ENCODE results near the gene SGIP1.

The SGIP1 gene

DNA sequence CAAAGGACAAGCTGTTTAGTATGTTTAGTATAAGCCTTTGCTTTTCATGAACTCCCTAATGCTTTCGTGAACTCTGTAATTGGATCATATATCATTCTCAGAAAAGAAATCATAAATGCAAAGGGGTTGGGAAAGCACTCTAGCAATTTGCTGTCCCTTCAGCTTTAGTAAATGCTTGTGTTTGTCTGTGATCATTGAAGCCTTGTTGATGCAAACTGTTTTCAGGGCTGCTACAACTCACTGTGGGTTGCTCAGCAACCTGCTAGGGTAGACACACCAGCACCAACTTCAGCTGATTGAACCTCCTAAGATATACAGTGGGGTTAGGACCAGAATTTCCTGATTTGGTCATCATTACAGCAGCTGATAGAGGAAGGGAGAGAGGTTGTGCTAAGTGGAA lies 95.0 kb downstream of the SGIP1 start:
- TF ChIP-seq, protein P1, sequence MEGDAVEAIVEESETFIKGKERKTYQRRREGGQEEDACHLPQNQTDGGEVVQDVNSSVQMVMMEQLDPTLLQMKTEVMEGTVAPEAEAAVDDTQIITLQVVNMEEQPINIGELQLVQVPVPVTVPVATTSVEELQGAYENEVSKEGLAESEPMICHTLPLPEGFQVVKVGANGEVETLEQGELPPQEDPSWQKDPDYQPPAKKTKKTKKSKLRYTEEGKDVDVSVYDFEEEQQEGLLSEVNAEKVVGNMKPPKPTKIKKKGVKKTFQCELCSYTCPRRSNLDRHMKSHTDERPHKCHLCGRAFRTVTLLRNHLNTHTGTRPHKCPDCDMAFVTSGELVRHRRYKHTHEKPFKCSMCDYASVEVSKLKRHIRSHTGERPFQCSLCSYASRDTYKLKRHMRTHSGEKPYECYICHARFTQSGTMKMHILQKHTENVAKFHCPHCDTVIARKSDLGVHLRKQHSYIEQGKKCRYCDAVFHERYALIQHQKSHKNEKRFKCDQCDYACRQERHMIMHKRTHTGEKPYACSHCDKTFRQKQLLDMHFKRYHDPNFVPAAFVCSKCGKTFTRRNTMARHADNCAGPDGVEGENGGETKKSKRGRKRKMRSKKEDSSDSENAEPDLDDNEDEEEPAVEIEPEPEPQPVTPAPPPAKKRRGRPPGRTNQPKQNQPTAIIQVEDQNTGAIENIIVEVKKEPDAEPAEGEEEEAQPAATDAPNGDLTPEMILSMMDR (IDR thresholded peaks at IDR 0.05), result no peak

DNA sequence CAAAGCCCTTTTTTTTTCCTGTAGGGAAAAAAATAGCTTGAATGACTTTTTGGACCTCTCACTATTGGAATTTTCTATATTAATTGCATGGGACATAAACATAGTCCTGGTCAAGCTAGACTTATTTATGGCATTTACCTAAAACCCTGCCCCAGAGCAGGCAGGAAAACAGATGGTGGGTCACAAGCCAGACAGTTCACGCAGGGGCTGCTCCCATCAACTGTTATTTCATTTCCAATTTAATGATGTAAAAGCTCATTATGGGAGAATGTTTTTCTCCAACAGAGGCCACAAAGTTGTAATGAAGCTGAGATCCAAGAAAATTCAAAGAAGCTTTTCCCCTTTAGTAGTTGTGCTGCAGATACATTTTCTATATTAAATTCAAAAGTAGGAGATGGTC lies 99.2 kb downstream of the SGIP1 start:
- TF ChIP-seq, protein P1 (IDR thresholded peaks at IDR 0.05), result no peak

DNA sequence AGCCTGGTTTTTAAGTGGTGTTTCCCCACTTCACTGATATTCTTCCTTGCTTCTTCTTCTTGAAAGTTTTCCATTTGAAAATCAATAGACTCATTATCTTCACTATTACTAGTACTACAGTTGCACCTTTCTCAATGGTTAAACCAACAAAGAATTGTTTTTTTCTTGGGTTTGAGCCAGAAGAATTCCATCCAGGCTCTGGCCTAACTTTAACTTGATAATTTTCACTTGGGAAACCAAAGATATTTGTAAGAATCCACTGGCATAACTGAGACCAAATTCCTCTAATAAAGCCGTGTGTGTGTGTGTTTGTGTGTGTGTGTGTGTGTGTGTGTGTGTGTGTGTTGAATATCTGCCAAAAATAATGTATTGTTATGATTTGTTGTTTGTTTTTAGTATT lies 103.2 kb downstream of the SGIP1 start:
- TF ChIP-seq, protein P1 (IDR thresholded peaks at IDR 0.05), result no peak

DNA sequence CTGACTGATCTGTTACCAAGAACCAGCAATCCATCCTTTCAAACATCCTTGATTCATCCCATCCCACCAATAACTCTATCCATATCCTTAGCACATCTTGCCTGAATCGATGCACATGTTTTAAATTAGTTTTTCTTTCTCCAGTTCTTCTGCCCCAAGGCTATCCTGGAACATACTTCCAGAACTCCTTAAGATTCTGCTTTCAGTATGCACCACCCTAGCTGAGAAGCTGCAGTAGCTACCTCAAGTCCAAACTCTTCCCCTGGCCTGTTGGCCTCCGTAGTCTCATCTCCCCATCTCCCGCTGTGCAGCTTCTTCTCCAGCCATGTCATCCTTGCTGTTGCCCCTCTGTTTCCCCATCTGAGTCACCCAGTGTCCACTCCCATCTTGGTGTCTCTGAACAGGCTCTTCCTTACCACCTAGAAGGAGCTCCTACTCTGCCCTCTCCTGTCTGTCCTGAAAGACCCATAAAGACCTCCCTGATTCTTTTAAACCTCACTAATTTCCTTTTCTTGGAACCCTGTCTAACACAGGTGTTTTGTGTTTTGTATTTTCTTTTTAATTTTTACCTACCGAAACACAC lies 108.0 kb downstream of the SGIP1 start:
- TF ChIP-seq, protein P1 (IDR thresholded peaks at IDR 0.05), result no peak

DNA sequence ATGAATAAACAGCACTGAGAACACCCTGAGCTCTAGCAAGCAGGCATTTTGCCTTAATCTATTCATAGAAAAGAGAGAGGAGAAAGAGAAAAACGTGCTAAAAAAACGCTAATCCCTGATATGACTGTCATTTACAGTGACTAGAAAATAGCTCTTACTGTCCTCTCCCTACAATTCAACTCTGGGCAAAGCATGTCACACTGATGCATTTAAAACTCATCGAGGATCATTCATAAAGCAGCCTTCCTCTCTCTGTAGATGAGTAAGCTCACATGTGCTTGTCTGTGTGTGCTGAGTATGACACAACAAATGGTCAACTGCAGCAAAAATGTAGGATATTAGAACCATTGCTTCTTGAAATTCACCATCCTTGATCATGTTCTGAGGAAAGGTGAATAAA lies 109.0 kb downstream of the SGIP1 start:
- TF ChIP-seq, protein P1 (IDR thresholded peaks at IDR 0.05), result no peak

DNA sequence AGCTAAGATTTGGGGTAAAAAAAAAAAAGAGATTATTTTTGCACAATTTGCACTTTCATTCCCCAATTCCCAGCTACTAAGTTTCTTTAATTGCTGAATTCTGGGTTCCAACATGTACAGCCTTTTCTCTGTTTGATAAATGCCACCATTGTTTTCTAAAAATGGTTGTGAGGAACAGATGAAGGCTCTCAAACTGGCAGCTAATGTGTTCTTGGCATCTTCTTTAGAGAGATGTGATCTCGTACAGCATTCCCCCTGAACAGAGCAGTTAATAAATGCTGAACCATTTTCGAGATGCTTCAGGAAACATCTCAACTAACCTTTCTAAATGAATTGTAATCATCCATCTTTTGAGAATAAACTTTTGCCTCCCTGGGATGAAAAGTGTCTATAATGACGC lies 110.4 kb downstream of the SGIP1 start:
- TF ChIP-seq, protein P1 (IDR thresholded peaks at IDR 0.05), result no peak

DNA sequence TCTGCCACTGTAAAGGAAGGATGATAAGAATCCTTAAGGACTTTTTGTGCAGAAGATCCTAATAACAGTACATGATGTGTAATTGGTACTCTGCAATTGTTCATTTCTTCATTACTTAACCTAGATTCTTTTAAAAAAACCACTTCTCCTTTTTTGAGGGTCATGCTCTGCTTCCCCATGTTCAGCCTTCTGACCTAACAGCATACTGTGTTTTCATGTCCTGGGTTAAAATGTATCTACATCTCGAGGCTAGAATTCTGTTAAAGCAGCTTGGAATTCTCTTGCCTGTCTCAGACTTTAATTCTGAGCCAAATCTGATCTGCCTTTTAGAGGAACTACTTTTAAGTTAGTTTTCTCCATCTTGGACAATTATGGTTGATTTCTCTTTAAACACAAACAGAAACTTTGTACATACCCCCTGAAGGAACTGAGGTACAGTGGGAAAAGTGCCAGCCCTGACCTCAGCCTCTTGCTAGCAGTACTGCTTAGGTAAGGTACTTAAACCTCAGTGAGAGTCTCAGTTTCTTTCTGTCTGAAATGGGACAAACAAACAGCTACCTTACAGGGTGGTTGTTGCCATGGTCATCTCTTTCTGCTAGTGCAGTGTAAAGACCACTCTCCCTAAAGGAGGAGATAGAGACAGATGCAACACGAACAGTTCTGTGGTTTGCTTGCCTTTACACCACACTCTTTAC lies 115.1 kb downstream of the SGIP1 start:
- TF ChIP-seq, protein P1 (IDR thresholded peaks at IDR 0.05), result no peak
